GM13977 (cell line): ENCODE data around the gene AURKAIP1.

Experiments
- DNase-seq: peaks from one replicate; pipeline ENCODE4 v3.0.0; 2012; ENCODE audit warnings: low spot score
- CTCF ChIP-seq: IDR thresholded peaks from 2 replicates; pipeline ENCODE4 v1.5.1; 2012; ENCODE audit warnings: mild to moderate bottlenecking, control low read depth; ENCODE audit not compliant: insufficient read depth; ENCODE audit errors: extremely low read depth, missing control alignments
- in situ Hi-C: fragments of 300-500 bp; cut with MboI; formaldehyde crosslinking; loops from one replicate; pipeline ENCODE4 v1.12.0; 2022; ENCODE audit warnings: low sequenced_read_pairs, low pct_unique_long_range_greater_than_20kb, mixed read lengths, inconsistent platforms; ENCODE audit not compliant: unreplicated experiment

Gene AURKAIP1

GRCh38 chr1:1344655-1345361 lies 30.2 kb downstream of the AURKAIP1 start:
- no peak for DNase-seq
- in situ Hi-C loops, result no loop called here
- no peak for TF ChIP-seq CTCF

GRCh38 chr1:1343811-1344421 lies 31.1 kb downstream of the AURKAIP1 start:
- in situ Hi-C loops, result no loop called here
- no peak for TF ChIP-seq CTCF
- no peak for DNase-seq

- no peak for DNase-seq
- in situ Hi-C loops, result no loop called here
- TF ChIP-seq CTCF, result no peak
Measured at GRCh38 chr1:1342584-1343115, 32.4 kb downstream of the AURKAIP1 start.

- DNase-seq, result no peak
- in situ Hi-C loops, result no loop called here
- no peak for TF ChIP-seq CTCF
Measured at GRCh38 chr1:1342061-1342562, 32.9 kb downstream of the AURKAIP1 start.

GRCh38 chr1:1341549-1342021 lies 33.4 kb downstream of the AURKAIP1 start:
- no peak for DNase-seq
- in situ Hi-C loops, result no loop called here

More at GRCh38 chr1:1341549-1342021, 33.4 kb downstream of the AURKAIP1 start:
- TF ChIP-seq CTCF, result no peak
